ENCODE data around the gene CENPS.

- TF ChIP-seq ARNTL (CRISPR knock-in tag; IDR thresholded peaks at IDR 0.05; ENCODE audit: borderline replicate concordance, low read depth): no peak
- no peak for TF ChIP-seq SNAI2 (CRISPR knock-in tag; IDR thresholded peaks at IDR 0.05)
- TF ChIP-seq PATZ1 (CRISPR knock-in tag; IDR thresholded peaks at IDR 0.05; ENCODE audit: borderline replicate concordance): no peak
- TF ChIP-seq BACH2 (CRISPR knock-in tag; IDR thresholded peaks at IDR 0.05; ENCODE audit: borderline replicate concordance): no peak
- no peak for TF ChIP-seq ZNF565 (CRISPR knock-in tag; conservative IDR thresholded peaks at IDR 0.05; ENCODE audit: low read depth)
- TF ChIP-seq CREB5 (CRISPR knock-in tag; IDR thresholded peaks at IDR 0.05; ENCODE audit: low read depth): no peak
- no peak for TF ChIP-seq RARB (CRISPR knock-in tag; IDR thresholded peaks at IDR 0.05)
- TF ChIP-seq ISL1 (CRISPR knock-in tag; IDR thresholded peaks at IDR 0.05): no peak
- no peak for TF ChIP-seq TSHZ2 (CRISPR knock-in tag; IDR thresholded peaks at IDR 0.05)
- no peak for TF ChIP-seq ZFP3 (CRISPR knock-in tag; IDR thresholded peaks at IDR 0.05)
- no peak for TF ChIP-seq PPARA (CRISPR knock-in tag; IDR thresholded peaks at IDR 0.05; ENCODE audit: borderline replicate concordance)
Observed at GRCh38 chr1:10480614-10481013, 50.4 kb downstream of the CENPS start.

All from SK-N-SH treated with all-trans-retinoic acid at 6 μM for 48 hours (cell line).